ENCODE data around the gene DPYSL4.

GRCh38 chr10:132154931-132155330 is 31.8 kb upstream of the DPYSL4 start:
- TF ChIP-seq, protein P1, sequence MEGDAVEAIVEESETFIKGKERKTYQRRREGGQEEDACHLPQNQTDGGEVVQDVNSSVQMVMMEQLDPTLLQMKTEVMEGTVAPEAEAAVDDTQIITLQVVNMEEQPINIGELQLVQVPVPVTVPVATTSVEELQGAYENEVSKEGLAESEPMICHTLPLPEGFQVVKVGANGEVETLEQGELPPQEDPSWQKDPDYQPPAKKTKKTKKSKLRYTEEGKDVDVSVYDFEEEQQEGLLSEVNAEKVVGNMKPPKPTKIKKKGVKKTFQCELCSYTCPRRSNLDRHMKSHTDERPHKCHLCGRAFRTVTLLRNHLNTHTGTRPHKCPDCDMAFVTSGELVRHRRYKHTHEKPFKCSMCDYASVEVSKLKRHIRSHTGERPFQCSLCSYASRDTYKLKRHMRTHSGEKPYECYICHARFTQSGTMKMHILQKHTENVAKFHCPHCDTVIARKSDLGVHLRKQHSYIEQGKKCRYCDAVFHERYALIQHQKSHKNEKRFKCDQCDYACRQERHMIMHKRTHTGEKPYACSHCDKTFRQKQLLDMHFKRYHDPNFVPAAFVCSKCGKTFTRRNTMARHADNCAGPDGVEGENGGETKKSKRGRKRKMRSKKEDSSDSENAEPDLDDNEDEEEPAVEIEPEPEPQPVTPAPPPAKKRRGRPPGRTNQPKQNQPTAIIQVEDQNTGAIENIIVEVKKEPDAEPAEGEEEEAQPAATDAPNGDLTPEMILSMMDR (IDR thresholded peaks at IDR 0.05; ENCODE audit: poor library complexity): no peak
- TF ChIP-seq EZH2 (IDR thresholded peaks at IDR 0.05; ENCODE audit: borderline replicate concordance): no peak
- TF ChIP-seq EZH2phosphoT487 (IDR thresholded peaks at IDR 0.05; ENCODE audit: low read depth, severe bottlenecking, unreplicated experiment): no peak

Measured in hepatocyte (in vitro differentiated cells).